H1 (cell line): Measurements from ENCODE around the gene GNB1. TPM values are rescaled to one million over a fixed set of nuclear protein-coding genes. Genes with fewer than 3 reads are reported as not detected.

ENCODE experiments used
- ASH2L ChIP-seq: fragments of 200-600, 300-600 bp; sonication (generic); IDR thresholded peaks from one replicate; pipeline ENCODE4 v1.7.1; 2017; ENCODE audit warnings: low read length
- CREB1 ChIP-seq: IDR thresholded peaks from 2 replicates; pipeline ENCODE4 v1.6.1; 2012; ENCODE audit warnings: inconsistent platforms
- CTCF ChIP-seq, 3 experiments: IDR thresholded peaks; 1 replicate in 2 of 3; 2 replicates in 1 of 3; pipeline versions ENCODE4 v1.5.1 to v1.6.1; 2011; ENCODE audit warnings: low read length in 3 of 3, mild to moderate bottlenecking in 3 of 3, inconsistent platforms in 2 of 3, low read depth in 1 of 3, moderate library complexity in 1 of 3; ENCODE audit not compliant: insufficient read depth in 1 of 3; ENCODE audit errors: control extremely low read depth in 1 of 3
- polyA plus RNA-seq, 7 experiments: library from polyadenylated mRNA; depleted of rRNA in 3 of 7; stranded (reverse) in 5 of 7; unstranded in 2 of 7; fragments of >200 nt in 5 of 7; fragments of 200-250 nt in 2 of 7; gene quantifications; 1 replicate in 5 of 7; 2 replicates in 1 of 7; 4 replicates in 1 of 7; pipeline versions ENCODE4 v1.2.1 to v1.2.3, GENCODE V29; 2011 to 2013; ENCODE audit warnings: missing spikeins in 2 of 7, mixed read lengths in 2 of 7
- total RNA-seq: library from RNA; stranded (reverse); fragmentation: NEBNext Ultra II Directional; extraction: Animal tissue kit (Norgen Biotek cat#: 25700); gene quantifications from 2 replicates; pipeline ENCODE4 v1.2.1, GENCODE V29; 2021

Gene GNB1
- total and polyA plus RNA-seq, 2 of the 8 experiments (the other 6 are each of a cell fraction or from before 2014, with no cell fraction given), result 343 to 382 TPM

- TF ChIP-seq CREB1, result peak; percentile 75
- TF ChIP-seq CTCF (IDR thresholded peaks at IDR 0.05; ENCODE audit: control extremely low read depth in 1 of 3, insufficient read depth in 1 of 3, low read depth in 1 of 3, low read length in 3 of 3), result peak; percentile 18 to 52 (median 50); a peak in 3 of 4 replicates
- TF ChIP-seq ASH2L, result no peak
These were observed 32.4 kb downstream of the GNB1 start (continued) for GRCh38 chr1:1858382-1859086.
